ENCODE data around the gene FCGR2B. TPM values are rescaled to one million over a fixed set of nuclear protein-coding genes. Genes with fewer than 3 reads are reported as not detected.
"Not testable (repeated sequence)": the region's sequence is repeated elsewhere in the genome, so short reads cannot be mapped to it uniquely, and the experiment has no call there.

Gene FCGR2B
- total and polyA plus RNA-seq, 2 donors from 2014 or later: 4.0 to 19.7 TPM

- no peaks in the 10 kb centered on the region for H3K4me1 ChIP-seq (ENCODE audit: control insufficient read depth in 2 of 3, insufficient read depth in 2 of 3, low read depth in 1 of 3, low read length in 3 of 3)
- no peak for FAIRE-seq
- TF ChIP-seq, protein P1, sequence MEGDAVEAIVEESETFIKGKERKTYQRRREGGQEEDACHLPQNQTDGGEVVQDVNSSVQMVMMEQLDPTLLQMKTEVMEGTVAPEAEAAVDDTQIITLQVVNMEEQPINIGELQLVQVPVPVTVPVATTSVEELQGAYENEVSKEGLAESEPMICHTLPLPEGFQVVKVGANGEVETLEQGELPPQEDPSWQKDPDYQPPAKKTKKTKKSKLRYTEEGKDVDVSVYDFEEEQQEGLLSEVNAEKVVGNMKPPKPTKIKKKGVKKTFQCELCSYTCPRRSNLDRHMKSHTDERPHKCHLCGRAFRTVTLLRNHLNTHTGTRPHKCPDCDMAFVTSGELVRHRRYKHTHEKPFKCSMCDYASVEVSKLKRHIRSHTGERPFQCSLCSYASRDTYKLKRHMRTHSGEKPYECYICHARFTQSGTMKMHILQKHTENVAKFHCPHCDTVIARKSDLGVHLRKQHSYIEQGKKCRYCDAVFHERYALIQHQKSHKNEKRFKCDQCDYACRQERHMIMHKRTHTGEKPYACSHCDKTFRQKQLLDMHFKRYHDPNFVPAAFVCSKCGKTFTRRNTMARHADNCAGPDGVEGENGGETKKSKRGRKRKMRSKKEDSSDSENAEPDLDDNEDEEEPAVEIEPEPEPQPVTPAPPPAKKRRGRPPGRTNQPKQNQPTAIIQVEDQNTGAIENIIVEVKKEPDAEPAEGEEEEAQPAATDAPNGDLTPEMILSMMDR (IDR thresholded peaks at IDR 0.05; ENCODE audit: borderline replicate concordance, extremely low read depth, insufficient read depth): no peak
These were observed 26.0 kb downstream of the FCGR2B start for GRCh38 chr1:161688946-161689345.

DNA sequence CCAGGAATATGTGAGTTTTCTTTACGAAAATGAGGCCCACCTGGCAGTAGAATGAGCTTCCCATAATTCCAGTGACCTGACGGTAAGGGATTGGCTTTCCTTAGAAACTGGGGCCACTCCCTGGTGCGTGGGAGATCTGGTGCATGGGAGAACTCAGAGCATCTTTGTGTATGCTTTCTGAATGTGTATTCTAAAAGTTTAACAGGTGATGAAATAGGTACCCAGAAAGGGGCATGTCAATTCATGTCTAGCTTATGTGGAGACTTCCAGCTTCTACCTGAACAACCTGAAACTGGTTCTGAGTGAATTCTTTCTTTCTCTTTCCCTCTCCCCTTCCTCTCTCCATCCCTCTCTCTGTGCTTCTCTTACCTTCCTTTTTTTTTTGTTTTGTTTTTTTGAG lies 28.9 kb downstream of the FCGR2B start:
- DNase-seq (no peak), FAIRE-seq (no peak)
- Histone ChIP-seq H3K9ac (ENCODE audit: low read length in 3 of 3) (no peak overlapping the region), H3K9me3 (ENCODE audit: control insufficient read depth in 2 of 3, insufficient read depth in 1 of 3, low read length in 3 of 3) (no peaks in the 10 kb centered on the region), H3K4me3 (ENCODE audit: low read length in 3 of 3) (no peak overlapping the region), H3K27me3 (ENCODE audit: control insufficient read depth, insufficient read depth, low read length) (no peaks in the 10 kb centered on the region), H3K27ac (ENCODE audit: low read depth in 2 of 2, low read length in 2 of 2) (no peak overlapping the region), H3K4me1 (ENCODE audit: control insufficient read depth in 2 of 3, insufficient read depth in 2 of 3, low read depth in 1 of 3, low read length in 3 of 3) (no peaks in the 10 kb centered on the region), H3K36me3 (ENCODE audit: control insufficient read depth in 2 of 3, insufficient read depth in 3 of 3, low read length in 3 of 3) (no peaks in the 10 kb centered on the region)
- intact Hi-C loops (cut with DNase I): no loop called here
- TF ChIP-seq, protein P1 (IDR thresholded peaks at IDR 0.05; ENCODE audit: borderline replicate concordance, extremely low read depth, insufficient read depth): no peak

More at GRCh38 chr1:161688946-161689345, 26.0 kb downstream of the FCGR2B start:
- no peak for DNase-seq
- Histone ChIP-seq H3K9ac (ENCODE audit: low read length in 3 of 3) (no peak overlapping the region), H3K9me3 (ENCODE audit: control insufficient read depth in 2 of 3, insufficient read depth in 1 of 3, low read length in 3 of 3) (no peaks in the 10 kb centered on the region), H3K4me3 (ENCODE audit: low read length in 3 of 3) (no peak overlapping the region), H3K36me3 (ENCODE audit: control insufficient read depth in 2 of 3, insufficient read depth in 3 of 3, low read length in 3 of 3) (no peaks in the 10 kb centered on the region), H3K27me3 (ENCODE audit: control insufficient read depth, insufficient read depth, low read length) (no peaks in the 10 kb centered on the region), H3K27ac (ENCODE audit: low read depth in 2 of 2, low read length in 2 of 2) (no peak overlapping the region)
- intact Hi-C loops (cut with DNase I): no loop called here

DNA sequence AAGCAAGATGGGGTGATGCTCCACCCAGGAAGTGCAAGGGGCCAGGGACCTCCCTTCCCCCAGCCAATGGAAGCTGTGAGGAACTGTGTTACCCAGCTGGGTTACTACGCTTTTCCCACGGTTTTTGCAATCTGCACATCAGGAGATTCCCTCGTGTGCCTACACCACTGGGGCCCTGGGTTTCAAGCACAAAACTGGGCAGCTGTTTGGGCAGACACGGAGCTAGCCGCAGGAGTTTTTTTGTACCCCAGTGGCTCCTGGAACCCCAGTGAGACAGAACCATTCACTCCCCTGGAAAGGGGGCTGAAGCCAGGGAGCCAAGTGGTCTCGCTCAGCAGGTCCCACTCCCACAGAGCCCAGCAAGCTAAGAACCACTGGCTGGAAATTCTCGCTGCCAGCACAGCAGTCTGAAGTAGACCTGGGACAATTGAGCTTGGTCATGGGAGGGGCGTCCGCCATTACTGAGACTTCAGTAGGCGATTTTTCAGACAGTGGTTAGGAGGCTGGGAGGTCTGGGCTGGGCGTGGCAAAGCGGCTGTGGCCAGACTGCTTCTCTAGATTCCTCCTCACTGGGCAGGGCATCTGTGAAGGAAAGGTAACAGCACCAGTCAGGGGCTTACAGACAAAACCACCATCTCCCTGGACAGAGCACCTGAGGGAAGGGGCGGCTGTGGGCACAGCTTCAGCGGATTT lies 30.2 kb downstream of the FCGR2B start:
- H3K27ac ChIP-seq (ENCODE audit: low read depth in 2 of 2, low read length in 2 of 2); intact Hi-C loops (cut with DNase I); FAIRE-seq: not testable (repeated sequence)

DNA sequence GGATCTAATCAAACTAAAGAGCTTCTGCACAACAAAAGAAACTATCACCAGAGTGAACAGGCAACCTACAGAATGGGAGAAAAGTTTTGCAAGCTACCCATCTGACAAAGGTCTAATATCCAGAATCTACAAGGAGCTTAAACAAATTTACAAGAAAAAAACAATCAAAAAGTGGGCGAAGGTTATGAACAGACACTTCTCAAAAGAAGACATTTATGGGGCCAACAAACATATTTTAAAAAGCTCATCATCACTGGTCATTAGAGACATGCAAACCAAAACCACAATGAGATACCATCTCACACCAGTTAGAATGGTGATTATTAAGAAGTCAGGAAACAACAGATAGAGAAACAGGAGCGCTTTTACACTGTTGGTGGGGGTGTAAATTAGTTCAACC lies 35.4 kb downstream of the FCGR2B start:
- H3K36me3 ChIP-seq (ENCODE audit: control insufficient read depth in 2 of 3, insufficient read depth in 3 of 3, low read length in 3 of 3); FAIRE-seq; H3K27me3 ChIP-seq (ENCODE audit: control insufficient read depth, insufficient read depth, low read length); H3K4me3 ChIP-seq (ENCODE audit: low read length in 3 of 3); H3K9ac ChIP-seq (ENCODE audit: low read length in 3 of 3); H3K27ac ChIP-seq (ENCODE audit: low read depth in 2 of 2, low read length in 2 of 2); H3K4me1 ChIP-seq (ENCODE audit: control insufficient read depth in 2 of 3, insufficient read depth in 2 of 3, low read depth in 1 of 3, low read length in 3 of 3); H3K9me3 ChIP-seq (ENCODE audit: control insufficient read depth in 2 of 3, insufficient read depth in 1 of 3, low read length in 3 of 3); DNase-seq; intact Hi-C loops (cut with DNase I): not testable (repeated sequence)

More for the DNA sequence above, 30.2 kb downstream of the FCGR2B start:
- DNase-seq; H3K9me3 ChIP-seq (ENCODE audit: control insufficient read depth in 2 of 3, insufficient read depth in 1 of 3, low read length in 3 of 3); H3K4me1 ChIP-seq (ENCODE audit: control insufficient read depth in 2 of 3, insufficient read depth in 2 of 3, low read depth in 1 of 3, low read length in 3 of 3); H3K27me3 ChIP-seq (ENCODE audit: control insufficient read depth, insufficient read depth, low read length); H3K4me3 ChIP-seq (ENCODE audit: low read length in 3 of 3); H3K9ac ChIP-seq (ENCODE audit: low read length in 3 of 3); H3K36me3 ChIP-seq (ENCODE audit: control insufficient read depth in 2 of 3, insufficient read depth in 3 of 3, low read length in 3 of 3): not testable (repeated sequence)
